H1 (cell line): ENCODE measurements around the gene PRR5L. TPM values are rescaled to one million over a fixed set of nuclear protein-coding genes. Genes with fewer than 3 reads are reported as not detected.

Experiments used
- CTCF ChIA-PET: fragments of 300-600 bp; sonication (Branson Sonifier 250); formaldehyde crosslinking; loops from one replicate; lab custom pipeline; 2021; ENCODE audit not compliant: partially characterized antibody; lab: Charles Lee
- POLR2A ChIA-PET: fragments of 300-600 bp; sonication (Branson Sonifier 250); formaldehyde crosslinking; loops from one replicate; lab custom pipeline; 2021; ENCODE audit warnings: inconsistent platforms; ENCODE audit not compliant: partially characterized antibody; lab: Charles Lee
- DNase-seq, 2 experiments: peaks; one replicate each; pipeline versions ENCODE4 v3.0.0 to v3.0.0-alpha.2; 2010 to 2022; ENCODE audit warnings: low spot score in 2 of 2, low read depth in 1 of 2, mixed read lengths in 1 of 2
- FAIRE-seq: peaks from 2 replicates; lab custom pipeline; 2011; peaks lifted over from hg19 to GRCh38; lab: Jason Lieb, UNC
- H2AFZ ChIP-seq: 2 replicates; pipeline ENCODE4 v1.8.1; 2012; ENCODE audit warnings: low read length, inconsistent platforms
- H2AK5ac ChIP-seq: 2 replicates; pipeline ENCODE4 v1.6.1; 2013; ENCODE audit warnings: low read depth, low read length
- H2BK120ac ChIP-seq: replicated peaks from 2 replicates; pipeline ENCODE3; 2013; ENCODE audit warnings: low read depth, low read length, inconsistent platforms
- H2BK12ac ChIP-seq: 2 replicates; pipeline ENCODE4 v1.6.1; 2013; ENCODE audit warnings: low read depth, low read length
- H2BK15ac ChIP-seq: 2 replicates; pipeline ENCODE4 v1.6.1; 2013; ENCODE audit warnings: low read length
- H2BK20ac ChIP-seq: 2 replicates; pipeline ENCODE4 v1.6.1; 2013; ENCODE audit warnings: low read length
- H2BK5ac ChIP-seq: 2 replicates; pipeline ENCODE4 v1.6.1; 2013; ENCODE audit warnings: low read depth, low read length
- H3K14ac ChIP-seq: 2 replicates; pipeline ENCODE4 v1.6.1; 2013; ENCODE audit warnings: inconsistent platforms; ENCODE audit not compliant: insufficient read length
- H3K18ac ChIP-seq: 2 replicates; pipeline ENCODE4 v1.6.1; 2013; ENCODE audit warnings: low read length; ENCODE audit errors: extremely low read depth
- H3K23ac ChIP-seq: 2 replicates; pipeline ENCODE4 v1.6.1; 2013; ENCODE audit warnings: inconsistent platforms; ENCODE audit not compliant: insufficient read length
- H3K23me2 ChIP-seq: 2 replicates; pipeline ENCODE4 v1.6.1; 2013; ENCODE audit warnings: low read depth, low read length
- H3K27ac ChIP-seq: 2 replicates; pipeline ENCODE4 v1.6.1; 2011; ENCODE audit warnings: low read depth, low read length, inconsistent platforms
- H3K27me3 ChIP-seq, 4 experiments: replicated peaks in 1 of 4; 1 replicate in 1 of 4; 2 replicates in 3 of 4; pipeline versions ENCODE4 v1.6.1 to v1.8.1; 2011 to 2013; ENCODE audit warnings: low read length in 3 of 4, mild to moderate bottlenecking in 3 of 4, inconsistent platforms in 2 of 4, mixed read lengths in 2 of 4, moderate library complexity in 1 of 4; ENCODE audit not compliant: control insufficient read depth in 3 of 4, insufficient read depth in 3 of 4; ENCODE audit errors: extremely low read depth in 1 of 4
- H3K36me3 ChIP-seq, 4 experiments: 2 replicates each; pipeline versions ENCODE4 v1.6.1 to v1.8.1; 2011 to 2013; ENCODE audit warnings: mild to moderate bottlenecking in 4 of 4, low read length in 3 of 4, moderate library complexity in 2 of 4, control low read depth in 1 of 4, inconsistent platforms in 1 of 4; ENCODE audit not compliant: insufficient read depth in 4 of 4, control insufficient read depth in 2 of 4
- H3K4ac ChIP-seq: replicated peaks from 2 replicates; pipeline ENCODE3; 2013; ENCODE audit warnings: low read length, low read depth, mixed read lengths, inconsistent platforms; ENCODE audit not compliant: insufficient read length
- H3K4me1 ChIP-seq, 4 experiments: replicated peaks in 1 of 4; 1 replicate in 1 of 4; 2 replicates in 3 of 4; pipeline versions ENCODE4 v1.6.1 to v1.8.1; 2011 to 2013; ENCODE audit warnings: low read length in 3 of 4, inconsistent platforms in 2 of 4, mixed read lengths in 1 of 4; ENCODE audit not compliant: insufficient read depth in 4 of 4, control insufficient read depth in 3 of 4
- H3K4me2 ChIP-seq, 2 experiments: 2 replicates each; pipeline versions ENCODE4 v1.6.1 to v1.8.1; 2011 to 2013; ENCODE audit warnings: low read depth in 2 of 2, low read length in 2 of 2, control low read depth in 1 of 2, inconsistent platforms in 1 of 2, mild to moderate bottlenecking in 1 of 2; ENCODE audit not compliant: insufficient read depth in 1 of 2
- H3K4me3 ChIP-seq, 4 experiments: fragments of 200-600, 300-600 bp in 1 of 4; sonication (generic), shearing (Covaris generic), sonication (Bioruptor Twin) in 1 of 4; 2 replicates each; pipeline versions ENCODE4 v1.5.1 to v1.8.1; 2011 to 2016; ENCODE audit warnings: low read length in 4 of 4, low read depth in 3 of 4, control low read depth in 2 of 4, inconsistent platforms in 2 of 4, mild to moderate bottlenecking in 2 of 4, mixed read lengths in 1 of 4, moderate library complexity in 1 of 4; ENCODE audit not compliant: insufficient read depth in 2 of 4; ENCODE audit errors: extremely low read depth in 1 of 4
- H3K56ac ChIP-seq: replicated peaks from 2 replicates; pipeline ENCODE3; 2013; ENCODE audit warnings: low read depth, mild to moderate bottlenecking, mixed read lengths, low read length, inconsistent platforms; ENCODE audit not compliant: insufficient read length
- H3K79me1 ChIP-seq: 2 replicates; pipeline ENCODE4 v1.6.1; 2013; ENCODE audit warnings: low read depth, low read length, control low read depth
- H3K79me2 ChIP-seq, 2 experiments: 2 replicates each; pipeline versions ENCODE4 v1.6.1 to v1.8.1; 2012 to 2013; ENCODE audit warnings: low read length in 2 of 2, mild to moderate bottlenecking in 2 of 2, inconsistent platforms in 1 of 2; ENCODE audit not compliant: insufficient read depth in 2 of 2, control insufficient read depth in 1 of 2
- H3K9ac ChIP-seq, 4 experiments: replicated peaks in 1 of 4; 1 replicate in 1 of 4; 2 replicates in 3 of 4; pipeline versions ENCODE4 v1.6.1 to v1.8.1; 2011 to 2013; ENCODE audit warnings: low read depth in 3 of 4, low read length in 3 of 4, control low read depth in 2 of 4, mild to moderate bottlenecking in 2 of 4, moderate library complexity in 2 of 4, inconsistent platforms in 1 of 4; ENCODE audit errors: extremely low read depth in 1 of 4
- H3K9me3 ChIP-seq, 2 experiments: 2 replicates each; pipeline versions ENCODE4 v1.6.1 to v1.8.1; 2012 to 2013; ENCODE audit warnings: mild to moderate bottlenecking in 2 of 2, moderate library complexity in 2 of 2, control low read depth in 1 of 2, inconsistent platforms in 1 of 2, low read depth in 1 of 2, low read length in 1 of 2, mixed read lengths in 1 of 2; ENCODE audit not compliant: insufficient read depth in 2 of 2
- H4K20me1 ChIP-seq, 2 experiments: replicated peaks in 1 of 2; 2 replicates each; pipeline versions ENCODE3 to v1.8.1; 2011 to 2013; ENCODE audit warnings: inconsistent platforms in 2 of 2, low read length in 2 of 2, mild to moderate bottlenecking in 1 of 2; ENCODE audit not compliant: insufficient read depth in 2 of 2, control insufficient read depth in 1 of 2
- H4K5ac ChIP-seq: 2 replicates; pipeline ENCODE4 v1.6.1; 2013; ENCODE audit warnings: low read length, low read depth, mixed read lengths, inconsistent platforms; ENCODE audit not compliant: insufficient read length
- H4K8ac ChIP-seq: 2 replicates; pipeline ENCODE4 v1.8.0; 2013; ENCODE audit warnings: mild to moderate bottlenecking, moderate library complexity, low read length, inconsistent platforms; ENCODE audit not compliant: insufficient read depth; ENCODE audit errors: extremely low read depth
- H4K91ac ChIP-seq: replicated peaks from 2 replicates; pipeline ENCODE3; 2013; ENCODE audit warnings: low read length, mixed read lengths, inconsistent platforms; ENCODE audit not compliant: insufficient read length
- CEBPB ChIP-seq: IDR thresholded peaks from 2 replicates; pipeline ENCODE4 v1.6.1; 2012; ENCODE audit warnings: low read depth, low read length
- EZH2 ChIP-seq: fragments of 200-600 bp; sonication (generic); IDR thresholded peaks from 2 replicates; pipeline ENCODE4 v1.7.1; 2012; ENCODE audit warnings: low read depth, mild to moderate bottlenecking, moderate library complexity, low read length, inconsistent platforms; ENCODE audit not compliant: severe bottlenecking
- GTF2F1 ChIP-seq: IDR thresholded peaks from 2 replicates; pipeline ENCODE4 v1.6.1; 2012; ENCODE audit warnings: low read depth, low read length, improper control_type of control experiment, borderline replicate concordance
- HDAC6 ChIP-seq: IDR thresholded peaks from one replicate; pipeline ENCODE4 v1.7.1; 2012; ENCODE audit warnings: low read depth, mild to moderate bottlenecking, inconsistent platforms, low read length, moderate library complexity
- KDM1A ChIP-seq: fragments of 200-600, 300-600 bp; sonication (generic); IDR thresholded peaks from 2 replicates; pipeline ENCODE4 v1.7.1; 2016; ENCODE audit warnings: mild to moderate bottlenecking, low read length, borderline replicate concordance
- WGBS, 2 experiments: shearing (Covaris generic) in 1 of 2; methylation state at CpG; one replicate each; pipeline versions ENCODE4 v1.1.6 to v1.1.7; 2013 to 2015; ENCODE audit warnings: low lambda C conversion rate in 2 of 2, mixed read lengths in 2 of 2, inconsistent platforms in 1 of 2, low coverage in 1 of 2, missing lambda C conversion rate in 1 of 2; ENCODE audit not compliant: insufficient replicate concordance in 2 of 2, insufficient coverage in 1 of 2, insufficient read length in 1 of 2; ENCODE audit errors: extremely low coverage in 1 of 2, missing lambda C conversion rate in 1 of 2; 5-methylcytosine and 5-hydroxymethylcytosine counted together
- polyA plus RNA-seq, 7 experiments: library from polyadenylated mRNA; depleted of rRNA in 3 of 7; stranded (reverse) in 5 of 7; unstranded in 2 of 7; fragments of >200 nt in 5 of 7; fragments of 200-250 nt in 2 of 7; gene quantifications; 1 replicate in 5 of 7; 2 replicates in 1 of 7; 4 replicates in 1 of 7; pipeline versions ENCODE4 v1.2.1 to v1.2.3, GENCODE V29; 2011 to 2013; ENCODE audit warnings: missing spikeins in 2 of 7, mixed read lengths in 2 of 7
- total RNA-seq: library from RNA; stranded (reverse); fragmentation: NEBNext Ultra II Directional; extraction: Animal tissue kit (Norgen Biotek cat#: 25700); gene quantifications from 2 replicates; pipeline ENCODE4 v1.2.1, GENCODE V29; 2021

The PRR5L gene
- total and polyA plus RNA-seq, 2 of the 8 experiments (the other 6 are each of a cell fraction or from before 2014, with no cell fraction given), result 6.6 to 10.1 TPM

DNA sequence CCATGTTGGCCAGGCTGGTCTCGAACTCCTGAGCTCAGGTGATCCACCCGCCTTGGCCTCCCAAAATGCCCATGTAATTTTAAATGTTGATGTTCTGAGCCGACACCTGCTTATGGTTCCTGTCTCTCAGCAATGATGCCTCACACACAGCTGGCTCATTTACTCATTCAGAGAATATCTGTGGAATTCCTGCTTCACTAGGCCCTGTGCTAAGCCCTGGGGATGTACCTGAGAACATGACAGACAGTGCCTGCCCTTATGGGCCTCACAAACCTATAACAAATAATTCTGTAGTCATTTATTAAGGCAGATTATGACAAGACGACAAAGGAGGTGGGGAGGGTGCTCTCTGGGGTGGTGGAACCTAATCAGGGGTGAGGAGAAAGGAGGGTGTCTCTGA, 93.7 kb downstream of the PRR5L start:
- ChIA-PET POLR2A (interaction anchor here (0.6 kb wide), 1 partner anchor 97 kb away, joined by 3 read pairs; no protein-coding TSS in a partner anchor), CTCF (interaction anchor here (0.9 to 3.4 kb wide), 5 partner anchors 10 to 97 kb away, joined by 3 to 12 read pairs (median 5); no protein-coding TSS in a partner anchor)
- Histone ChIP-seq H3K27ac (no peak overlapping the region), H4K5ac (no peak overlapping the region), H3K36me3 (no peaks in the 10 kb centered on the region), H3K27me3 (no peaks in the 10 kb centered on the region), H2BK12ac (no peak overlapping the region), H3K79me2 (no peaks in the 10 kb centered on the region), H3K23ac (no peak overlapping the region), H3K56ac (no peak overlapping the region), H3K9ac (no peak overlapping the region), H2BK120ac (no peak overlapping the region), H2BK5ac (no peak overlapping the region), H3K4me3 (no peak overlapping the region), H2AK5ac (no peak overlapping the region), H2BK15ac (no peak overlapping the region), H3K9me3 (no peaks in the 10 kb centered on the region), H3K18ac (no peak overlapping the region), H3K4me1 (no peaks in the 10 kb centered on the region; a peak in 1 of 7 replicates), H4K8ac (no peak overlapping the region), H4K91ac (no peak overlapping the region), H3K79me1 (no peaks in the 10 kb centered on the region), H3K4me2 (no peak overlapping the region), H3K23me2 (no peaks in the 10 kb centered on the region), H2BK20ac (no peak overlapping the region), H2AFZ (no peak overlapping the region), H3K4ac (no peak overlapping the region), H4K20me1 (peaks cover 0 to 2% of the 10 kb centered on the region in 2 experiments), H3K14ac (no peak overlapping the region)
- DNase-seq (no peak), FAIRE-seq (no peak)
- no peak for TF ChIP-seq HDAC6
- TF ChIP-seq KDM1A, result no peak
- no peak for TF ChIP-seq GTF2F1
- TF ChIP-seq EZH2, result no peak
- TF ChIP-seq CEBPB, result no peak
- WGBS, 2 experiments, result 90% methylated on average over 4 of the region's 4 CpGs; no CpG with 5 or more reads in 1 of the 2 experiments
